SH-SY5Y (cell line): ENCODE data around the gene PPM1E.

ENCODE experiments used
- GATA2 ChIP-seq: IDR thresholded peaks from 2 replicates; pipeline ENCODE4 v1.6.1; 2011; ENCODE audit warnings: mild to moderate bottlenecking, low read depth, low read length
- GATA3 ChIP-seq: IDR thresholded peaks from 2 replicates; pipeline ENCODE4 v1.6.1; 2011; ENCODE audit warnings: low read depth, mild to moderate bottlenecking, low read length, moderate library complexity

- TF ChIP-seq GATA2 = no peak
- TF ChIP-seq GATA3 = no peak
Measured at GRCh38 chr17:58741121-58741625, 14.5 kb upstream of the PPM1E start.
